ENCODE data around the gene POLG.

Gene POLG

GRCh38 chr15:89334510-89335297 lies at the start of gene POLG:
Gene POLG, minus strand, starts transcription at chr15:89334824. Its CDS starts 1,070 bp downstream, at chr15:89333754.
- peak; percentile 92 for ATAC-seq

DNA sequence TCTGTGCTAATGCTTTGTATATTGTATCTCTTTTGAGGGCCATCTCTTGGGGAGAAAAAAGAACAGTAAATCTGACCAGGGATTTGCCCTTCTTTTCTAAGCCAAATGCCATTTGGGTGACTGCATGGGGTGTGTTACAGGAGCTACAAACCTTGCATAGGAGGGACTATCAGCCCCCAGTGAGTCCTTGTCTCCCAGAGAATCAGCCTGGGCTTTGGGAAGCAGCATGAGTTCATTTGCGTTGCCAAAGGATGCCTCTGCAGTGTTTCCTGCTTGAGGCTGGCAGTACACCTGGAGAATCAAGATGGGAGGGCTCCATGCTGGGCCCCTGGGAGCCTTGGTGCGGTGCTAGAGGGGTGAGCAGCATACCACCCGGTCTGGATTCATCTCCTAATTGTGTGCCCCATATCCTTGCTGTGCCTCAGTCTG lies 49.6 kb upstream of the POLG start:
- ATAC-seq = no peak

- no peak for ATAC-seq
These were observed 48.9 kb upstream of the POLG start for GRCh38 chr15:89383365-89384175.

DNA sequence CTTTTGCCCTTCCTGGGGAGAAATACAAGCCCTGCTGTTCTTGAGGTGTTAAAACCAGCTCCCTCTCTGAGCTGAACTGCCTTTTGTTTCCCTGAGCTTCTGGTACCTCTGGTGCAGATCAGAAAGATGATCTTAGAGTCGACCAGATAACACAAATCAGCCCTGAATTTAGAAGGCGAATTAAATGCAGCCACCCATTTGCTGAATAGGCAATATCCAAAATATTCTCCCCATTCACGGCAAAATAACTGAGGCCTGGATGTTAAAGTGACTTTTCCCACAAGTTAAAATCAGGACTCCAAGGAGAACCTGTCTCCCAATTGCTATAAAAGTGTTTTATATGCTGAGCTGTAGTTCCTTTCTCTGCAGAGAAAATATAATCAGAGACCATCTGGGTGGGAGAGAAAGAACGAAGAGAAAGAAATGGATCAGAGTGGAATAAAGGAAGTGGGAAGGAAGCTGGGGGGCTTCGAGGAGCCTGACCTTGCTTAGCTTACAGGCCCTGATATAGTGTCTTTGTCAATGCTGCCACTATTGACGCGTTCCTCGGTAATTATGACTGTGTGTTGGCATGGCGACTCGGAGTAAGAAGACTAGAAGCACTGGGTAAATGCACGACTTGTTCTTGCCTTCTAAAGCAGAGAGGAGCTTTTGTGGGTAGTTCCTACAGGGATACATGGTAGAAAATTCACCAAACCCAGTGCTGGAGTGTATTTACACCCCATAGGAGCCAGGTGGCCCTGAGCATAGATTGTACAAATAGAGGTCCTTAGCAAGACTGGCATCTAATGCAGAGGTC lies 47.5 kb upstream of the POLG start:
- no peak for ATAC-seq

- no peak for ATAC-seq
These were observed 46.7 kb upstream of the POLG start for GRCh38 chr15:89381331-89381730.

GRCh38 chr15:89379818-89380217 lies 45.2 kb upstream of the POLG start:
- no peak for ATAC-seq

- ATAC-seq = no peak
These were observed 44.6 kb upstream of the POLG start for GRCh38 chr15:89379251-89379695.

DNA sequence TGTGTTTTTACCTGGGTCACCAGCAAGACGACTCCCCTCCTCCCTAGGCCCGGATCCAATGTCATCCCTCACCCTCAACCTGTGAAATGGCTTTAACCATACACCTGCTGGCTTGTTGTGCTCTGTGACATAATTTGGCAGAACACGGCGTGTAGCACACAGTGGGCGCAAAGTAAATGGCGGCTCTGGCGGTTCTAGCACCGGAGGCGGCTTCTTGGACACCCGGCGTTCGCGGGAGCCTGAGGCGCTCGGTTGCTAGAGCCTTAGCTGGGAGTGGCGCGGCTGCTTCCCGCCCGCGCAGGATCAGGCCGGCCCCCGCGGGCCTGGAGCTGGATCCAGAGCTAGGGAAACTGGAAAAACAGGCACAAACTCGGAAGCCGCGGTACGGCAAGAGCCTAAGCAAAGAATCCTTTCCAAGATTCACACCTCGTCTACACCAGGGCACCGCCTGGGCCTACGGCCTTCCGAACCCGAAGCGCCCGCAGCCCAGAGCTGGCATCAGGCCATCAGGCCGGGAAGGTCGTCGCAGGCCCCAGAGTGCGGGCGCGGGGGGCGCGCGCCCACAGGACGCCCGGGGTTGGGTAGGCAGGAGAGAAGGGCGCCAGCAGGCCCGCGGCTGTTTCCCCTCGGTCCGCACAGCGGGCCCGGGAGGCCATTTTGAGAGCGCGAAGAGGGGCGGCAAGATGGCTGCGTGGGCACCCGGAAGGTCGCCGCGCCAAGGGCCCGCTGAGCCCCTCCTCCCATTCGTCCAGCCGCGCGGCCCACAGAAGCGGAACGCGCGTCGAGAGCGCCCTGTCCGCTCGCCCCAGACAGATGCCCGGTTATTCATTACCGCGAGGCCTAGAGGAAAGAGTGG lies 43.9 kb upstream of the POLG start:
- no peak for ATAC-seq

GRCh38 chr15:89377842-89378295 lies 43.2 kb upstream of the POLG start:
- ATAC-seq = no peak

GRCh38 chr15:89377024-89377841 lies 42.6 kb upstream of the POLG start:
- no peak for ATAC-seq

DNA sequence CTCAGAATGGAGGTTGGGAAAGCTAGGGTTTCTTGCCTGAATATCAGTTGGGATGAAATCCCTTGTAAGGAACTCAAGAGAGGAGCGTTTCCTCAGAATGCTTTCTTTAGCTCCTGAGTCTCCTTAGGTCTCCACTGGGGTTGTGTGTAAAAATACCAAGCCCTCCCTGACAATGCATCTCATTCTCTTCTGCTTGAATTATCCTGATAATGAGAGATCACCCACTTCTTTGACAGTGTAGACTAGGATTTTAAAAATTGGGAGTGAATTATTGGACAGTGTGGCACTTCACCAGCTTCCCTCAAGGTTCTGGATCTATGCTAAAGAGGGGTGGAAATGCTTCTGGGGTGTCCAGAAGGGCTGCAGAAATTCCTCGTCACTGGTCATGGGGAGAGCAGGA lies 41.8 kb upstream of the POLG start:
- ATAC-seq = no peak

- no peak for ATAC-seq
These were observed 40.7 kb upstream of the POLG start for GRCh38 chr15:89375093-89376005.

- ATAC-seq = no peak
These were observed 39.7 kb upstream of the POLG start for GRCh38 chr15:89374086-89374981.

GRCh38 chr15:89372069-89372935 lies 37.7 kb upstream of the POLG start:
- ATAC-seq = no peak

DNA sequence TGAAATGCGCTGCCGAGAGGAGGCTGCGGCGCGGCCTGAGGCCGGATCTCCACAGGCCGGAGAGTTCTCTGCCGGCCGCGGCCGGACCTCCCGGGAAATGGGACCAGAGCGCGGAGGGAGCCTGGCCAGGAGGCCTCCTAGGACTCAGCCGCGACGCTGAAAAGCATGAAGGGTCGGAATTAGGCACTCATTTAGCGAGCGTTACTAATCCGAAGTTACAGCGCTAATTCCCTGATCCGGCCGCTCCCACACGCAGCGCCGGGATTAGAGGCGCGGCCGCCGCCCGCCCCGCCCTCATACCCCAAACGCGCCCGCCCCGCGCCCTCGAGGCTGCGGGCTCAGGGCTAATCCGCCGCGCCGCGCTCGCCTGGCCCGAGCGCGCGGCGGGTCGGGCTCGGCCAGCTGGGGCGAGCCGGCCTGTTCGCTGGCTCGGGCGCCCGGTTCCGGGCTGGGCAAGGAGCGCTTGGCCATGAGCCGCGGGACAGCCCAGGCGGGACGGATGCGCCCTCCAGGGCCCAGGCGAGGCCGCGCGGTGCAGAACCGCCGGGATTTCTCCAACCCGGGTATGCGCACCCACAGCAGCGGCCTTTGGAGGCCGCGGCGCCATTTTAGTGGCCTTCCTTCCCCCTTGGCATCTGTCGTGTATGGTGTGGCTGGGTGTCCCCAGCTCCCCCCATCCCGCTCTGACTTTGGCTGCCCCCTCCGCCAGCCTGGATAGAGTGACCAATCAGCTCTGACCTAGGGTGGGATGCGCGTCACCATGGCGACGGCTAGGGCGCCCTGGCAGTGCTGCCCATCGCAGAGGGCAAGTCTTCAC lies 36.8 kb upstream of the POLG start:
- no peak for ATAC-seq

GRCh38 chr15:89370978-89371227 lies 36.3 kb upstream of the POLG start:
- ATAC-seq = no peak

All from activated CD4-positive, CD25-positive, alpha-beta regulatory T cell treated with anti-CD3 and anti-CD28 coated beads, Interleukin-2, amount 50 U/mL, for 24 hours (primary cell).